K562 (cell line): ENCODE results near the gene UNC5C. TPM values are rescaled to one million over a fixed set of nuclear protein-coding genes. Genes with fewer than 3 reads are reported as not detected.
A peak's percentile ranks its signal among the peaks of the same experiment; 100 is the strongest.

ENCODE experiments used
- ATF3 ChIP-seq, 2 experiments: fragments of 450-650 bp in 1 of 2; sonication (generic) in 1 of 2; formaldehyde crosslinking in 1 of 2; IDR thresholded peaks in 1 of 2; conservative IDR thresholded peaks in 1 of 2; 2 replicates each; pipeline versions ENCODE4 v1.6.1 to v1.8.1; 2016 to 2023; ENCODE audit warnings: mild to moderate bottlenecking in 2 of 2, moderate library complexity in 2 of 2, inconsistent platforms in 1 of 2, missing genetic modification reagents in 1 of 2
- GABPB1 ChIP-seq: sonication (generic); formaldehyde crosslinking; IDR thresholded peaks from 2 replicates; pipeline ENCODE4 v1.8.0; 2022; ENCODE audit warnings: mild to moderate bottlenecking, missing genetic modification reagents
- MECOM ChIP-seq: fragments of 250-450 bp; sonication (Bioruptor Pico); IDR thresholded peaks from 2 replicates; pipeline ENCODE4 v1.8.0; 2022; ENCODE audit warnings: inconsistent platforms
- MNT ChIP-seq, 2 experiments: fragments of 450-650 bp; conservative IDR thresholded peaks; 2 replicates each; pipeline ENCODE4 v1.6.1; 2017; ENCODE audit warnings: mild to moderate bottlenecking in 2 of 2, moderate library complexity in 2 of 2
- NBN ChIP-seq: fragments of 450-650 bp; IDR thresholded peaks from 2 replicates; pipeline ENCODE4 v1.6.1; 2016; ENCODE audit warnings: low read depth, mild to moderate bottlenecking
- RCOR1 ChIP-seq, 2 experiments: IDR thresholded peaks; 2 replicates each; pipeline ENCODE4 v1.6.1; 2012; ENCODE audit warnings: low read depth in 2 of 2, low read length in 2 of 2, borderline replicate concordance in 1 of 2, improper control_type of control experiment in 1 of 2
- SMC3 ChIP-seq: conservative IDR thresholded peaks from 2 replicates; pipeline ENCODE4 v1.6.1; 2011; ENCODE audit warnings: low read depth, low read length, improper control_type of control experiment; ENCODE audit not compliant: insufficient read depth
- STAT5A ChIP-seq: IDR thresholded peaks from 2 replicates; pipeline ENCODE4 v1.6.1; 2012; ENCODE audit warnings: low read length, inconsistent platforms, borderline replicate concordance
- ZNF766 ChIP-seq: fragments of 200-800 bp; sonication (Bioruptor generic); conservative IDR thresholded peaks from 2 replicates; pipeline ENCODE4 v1.6.1; 2016; ENCODE audit warnings: missing genetic modification characterization, missing compliant biosample characterization
- polyA plus RNA-seq, 8 experiments: library from polyadenylated mRNA; depleted of rRNA in 4 of 8; stranded (reverse) in 5 of 8; unstranded in 3 of 8; fragments of >200 nt; fragmentation: Nextera tagmentation in 2 of 8; fragmentation: Illumina TruSeq in 1 of 8; extraction: Ambion mirVana in 2 of 8; extraction: Trizol in 1 of 8; gene quantifications; 2 replicates each; pipeline versions ENCODE4 v1.2.1 to v1.2.3, GENCODE V29; 2011 to 2014; ENCODE audit warnings: inconsistent platforms in 1 of 8, missing spikeins in 1 of 8
- total RNA-seq, 7 experiments: library from RNA; depleted of rRNA in 6 of 7; stranded (reverse); fragments of >200 nt in 6 of 7; fragmentation: Illumina TruSeq in 2 of 7; extraction: Trizol in 2 of 7; gene quantifications; 2 replicates each; pipeline versions ENCODE4 v1.2.1 to v1.2.3, GENCODE V29; 2011 to 2021; ENCODE audit warnings: low replicate concordance in 1 of 7
- TF ChIP-seq, protein P1 (sequence below): sonication (generic); formaldehyde crosslinking; IDR thresholded peaks from 2 replicates; pipeline ENCODE4 v1.4.0; 2020; ENCODE audit warnings: mild to moderate bottlenecking, missing genetic modification reagents
- TF ChIP-seq, protein P2 (sequence below): fragments of 450-650 bp; formaldehyde crosslinking; IDR thresholded peaks from 2 replicates; pipeline ENCODE4 v1.4.0; 2022; ENCODE audit warnings: missing genetic modification characterization
- TF ChIP-seq, protein P3 (sequence below): IDR thresholded peaks from 2 replicates; pipeline ENCODE4 v1.6.1; 2011; ENCODE audit warnings: borderline replicate concordance, low read depth, mild to moderate bottlenecking, moderate library complexity, low read length; ENCODE audit not compliant: insufficient read depth, poor library complexity, severe bottlenecking
- TF ChIP-seq, protein P4 (sequence below): sonication (generic); formaldehyde crosslinking; IDR thresholded peaks from 2 replicates; pipeline ENCODE4 v1.9.0; 2022; ENCODE audit warnings: mild to moderate bottlenecking, missing genetic modification reagents

Gene UNC5C
- total and polyA plus RNA-seq, 9 of the 15 experiments (the other 6 are each of a cell fraction or from before 2014, with no cell fraction given), result under 0.01 to 0.10 (median 0.03) TPM; not detected in 1

GRCh38 chr4:95255396-95256107 lies 293.2 kb downstream of the UNC5C start (continued):
- TF ChIP-seq, protein P1, sequence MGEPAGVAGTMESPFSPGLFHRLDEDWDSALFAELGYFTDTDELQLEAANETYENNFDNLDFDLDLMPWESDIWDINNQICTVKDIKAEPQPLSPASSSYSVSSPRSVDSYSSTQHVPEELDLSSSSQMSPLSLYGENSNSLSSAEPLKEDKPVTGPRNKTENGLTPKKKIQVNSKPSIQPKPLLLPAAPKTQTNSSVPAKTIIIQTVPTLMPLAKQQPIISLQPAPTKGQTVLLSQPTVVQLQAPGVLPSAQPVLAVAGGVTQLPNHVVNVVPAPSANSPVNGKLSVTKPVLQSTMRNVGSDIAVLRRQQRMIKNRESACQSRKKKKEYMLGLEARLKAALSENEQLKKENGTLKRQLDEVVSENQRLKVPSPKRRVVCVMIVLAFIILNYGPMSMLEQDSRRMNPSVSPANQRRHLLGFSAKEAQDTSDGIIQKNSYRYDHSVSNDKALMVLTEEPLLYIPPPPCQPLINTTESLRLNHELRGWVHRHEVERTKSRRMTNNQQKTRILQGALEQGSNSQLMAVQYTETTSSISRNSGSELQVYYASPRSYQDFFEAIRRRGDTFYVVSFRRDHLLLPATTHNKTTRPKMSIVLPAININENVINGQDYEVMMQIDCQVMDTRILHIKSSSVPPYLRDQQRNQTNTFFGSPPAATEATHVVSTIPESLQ, result no peak
- peak; percentile 98 for TF ChIP-seq MECOM (CRISPR knock-in tag)
- TF ChIP-seq NBN, result 0 out of 2 replicates have a peak, but pooled peaks have one; percentile 28
- 0 out of 2 replicates have a peak, but pooled peaks have one; percentile 9 for TF ChIP-seq GABPB1 (CRISPR knock-in tag)
- TF ChIP-seq, protein P2, sequence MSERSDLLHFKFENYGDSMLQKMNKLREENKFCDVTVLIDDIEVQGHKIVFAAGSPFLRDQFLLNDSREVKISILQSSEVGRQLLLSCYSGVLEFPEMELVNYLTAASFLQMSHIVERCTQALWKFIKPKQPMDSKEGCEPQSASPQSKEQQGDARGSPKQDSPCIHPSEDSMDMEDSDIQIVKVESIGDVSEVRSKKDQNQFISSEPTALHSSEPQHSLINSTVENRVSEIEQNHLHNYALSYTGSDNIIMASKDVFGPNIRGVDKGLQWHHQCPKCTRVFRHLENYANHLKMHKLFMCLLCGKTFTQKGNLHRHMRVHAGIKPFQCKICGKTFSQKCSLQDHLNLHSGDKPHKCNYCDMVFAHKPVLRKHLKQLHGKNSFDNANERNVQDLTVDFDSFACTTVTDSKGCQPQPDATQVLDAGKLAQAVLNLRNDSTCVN, result peak; percentile 50; the same call in 1 of the 2 replicates
- peak in 1 of 2 experiments; percentile 82; a peak in 3 of 4 replicates for TF ChIP-seq RCOR1 (IDR thresholded peaks at IDR 0.05; ENCODE audit: borderline replicate concordance in 1 of 2, low read depth in 2 of 2, low read length in 2 of 2)
- TF ChIP-seq SMC3, result no peak
- TF ChIP-seq STAT5A, result peak; percentile 34; the same call in 1 of the 2 replicates
- TF ChIP-seq, protein P3, sequence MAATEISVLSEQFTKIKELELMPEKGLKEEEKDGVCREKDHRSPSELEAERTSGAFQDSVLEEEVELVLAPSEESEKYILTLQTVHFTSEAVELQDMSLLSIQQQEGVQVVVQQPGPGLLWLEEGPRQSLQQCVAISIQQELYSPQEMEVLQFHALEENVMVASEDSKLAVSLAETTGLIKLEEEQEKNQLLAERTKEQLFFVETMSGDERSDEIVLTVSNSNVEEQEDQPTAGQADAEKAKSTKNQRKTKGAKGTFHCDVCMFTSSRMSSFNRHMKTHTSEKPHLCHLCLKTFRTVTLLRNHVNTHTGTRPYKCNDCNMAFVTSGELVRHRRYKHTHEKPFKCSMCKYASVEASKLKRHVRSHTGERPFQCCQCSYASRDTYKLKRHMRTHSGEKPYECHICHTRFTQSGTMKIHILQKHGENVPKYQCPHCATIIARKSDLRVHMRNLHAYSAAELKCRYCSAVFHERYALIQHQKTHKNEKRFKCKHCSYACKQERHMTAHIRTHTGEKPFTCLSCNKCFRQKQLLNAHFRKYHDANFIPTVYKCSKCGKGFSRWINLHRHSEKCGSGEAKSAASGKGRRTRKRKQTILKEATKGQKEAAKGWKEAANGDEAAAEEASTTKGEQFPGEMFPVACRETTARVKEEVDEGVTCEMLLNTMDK, result no peak
- TF ChIP-seq, protein P4, sequence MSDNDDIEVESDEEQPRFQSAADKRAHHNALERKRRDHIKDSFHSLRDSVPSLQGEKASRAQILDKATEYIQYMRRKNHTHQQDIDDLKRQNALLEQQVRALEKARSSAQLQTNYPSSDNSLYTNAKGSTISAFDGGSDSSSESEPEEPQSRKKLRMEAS (CRISPR knock-in tag), result peak; percentile 56; the same call in 1 of the 2 replicates
- peak; percentile 59; the same call in 1 of the 2 replicates for TF ChIP-seq ATF3 (IDR thresholded peaks at IDR 0.05)
- TF ChIP-seq ATF3 (CRISPR knock-in tag; conservative IDR thresholded peaks at IDR 0.05), result no peak
- TF ChIP-seq MNT (conservative IDR thresholded peaks at IDR 0.05), result peak; percentile 34 to 56; a peak in 3 of 4 replicates
- 0 out of 2 replicates have a peak, but pooled peaks have one; percentile 10 for TF ChIP-seq ZNF766 (CRISPR knock-in tag)
